Ectodermal cell (in vitro differentiated cells): ENCODE measurements around the gene OPA3.

Experiments
- H3K27ac ChIP-seq: 2 replicates; pipeline ENCODE4 v1.7.0; 2013; ENCODE audit warnings: mild to moderate bottlenecking, low read depth, low read length; ENCODE audit not compliant: insufficient read depth, poor library complexity, severe bottlenecking
- H3K27me3 ChIP-seq: 2 replicates; pipeline ENCODE4 v1.7.0; 2013; ENCODE audit warnings: mild to moderate bottlenecking, low read length; ENCODE audit not compliant: insufficient read depth, control insufficient read depth, poor library complexity, severe bottlenecking
- H3K36me3 ChIP-seq: one replicate; pipeline ENCODE4 v1.7.0; 2013; ENCODE audit warnings: low read length; ENCODE audit not compliant: control insufficient read depth, insufficient read depth
- H3K4me1 ChIP-seq: one replicate; pipeline ENCODE4 v1.7.0; 2013; ENCODE audit warnings: low read length; ENCODE audit not compliant: control insufficient read depth, insufficient read depth
- H3K4me3 ChIP-seq: 2 replicates; pipeline ENCODE4 v1.7.0; 2013; ENCODE audit warnings: low read depth, low read length, control low read depth; ENCODE audit not compliant: insufficient read depth
- H3K9me3 ChIP-seq: 2 replicates; pipeline ENCODE4 v1.7.0; 2013; ENCODE audit warnings: mild to moderate bottlenecking, low read length, moderate library complexity; ENCODE audit not compliant: control insufficient read depth
- WGBS, 2 experiments: methylation state at CpG; one replicate each; pipeline ENCODE4 v1.1.7; 2013; ENCODE audit warnings: missing lambda C conversion rate in 2 of 2; 5-methylcytosine and 5-hydroxymethylcytosine counted together

Gene OPA3

DNA sequence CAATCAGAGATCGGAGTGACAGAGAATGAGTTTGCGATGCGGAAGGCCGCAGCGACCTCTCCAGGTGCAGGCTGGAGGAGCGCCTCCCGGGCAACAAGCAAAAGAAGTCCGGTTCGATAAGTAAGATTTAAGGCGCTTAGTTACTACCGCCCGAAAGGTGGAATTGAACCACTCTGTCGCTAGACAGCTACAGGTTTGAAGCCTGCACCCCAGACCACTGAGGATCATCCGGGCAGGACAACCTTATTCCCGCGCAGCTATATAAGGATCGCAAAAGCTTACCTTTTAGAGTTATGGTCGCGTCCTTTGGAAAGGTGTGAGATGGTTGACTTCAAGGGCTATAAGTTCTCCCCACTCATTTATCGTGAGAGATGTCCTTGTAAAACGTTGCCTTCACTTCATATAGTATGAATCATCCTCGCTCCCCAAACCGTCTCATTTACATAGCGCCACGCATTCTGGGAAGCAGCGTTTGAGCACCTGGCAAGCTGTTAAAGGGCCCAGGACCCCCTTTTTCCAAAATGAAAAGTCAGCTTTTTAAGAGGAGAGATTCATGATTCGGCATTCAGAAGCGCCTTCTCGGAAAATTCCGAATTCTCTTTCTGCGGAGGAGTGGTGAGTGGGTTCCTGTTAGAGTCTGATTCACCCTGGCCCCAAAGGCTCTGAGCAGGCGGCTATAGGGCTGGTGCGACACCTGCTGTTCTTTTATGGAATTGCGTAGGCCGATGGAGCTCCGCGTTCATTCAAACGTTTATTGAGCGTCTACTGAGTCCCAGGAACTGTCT lies 106.0 kb downstream of the OPA3 start:
- H3K4me3 ChIP-seq, result peak overlapping the region; percentile 73
- H3K27ac ChIP-seq, result peak overlapping the region; percentile 99
- H3K4me1 ChIP-seq, result peaks cover 4% of the 10 kb centered on the region
- no peaks in the 10 kb centered on the region for H3K9me3 ChIP-seq
- H3K27me3 ChIP-seq, result peaks cover 27% of the 10 kb centered on the region
- 1% methylated on average over 39 of the region's 39 CpGs for WGBS, 2 experiments
- no peaks in the 10 kb centered on the region for H3K36me3 ChIP-seq

DNA sequence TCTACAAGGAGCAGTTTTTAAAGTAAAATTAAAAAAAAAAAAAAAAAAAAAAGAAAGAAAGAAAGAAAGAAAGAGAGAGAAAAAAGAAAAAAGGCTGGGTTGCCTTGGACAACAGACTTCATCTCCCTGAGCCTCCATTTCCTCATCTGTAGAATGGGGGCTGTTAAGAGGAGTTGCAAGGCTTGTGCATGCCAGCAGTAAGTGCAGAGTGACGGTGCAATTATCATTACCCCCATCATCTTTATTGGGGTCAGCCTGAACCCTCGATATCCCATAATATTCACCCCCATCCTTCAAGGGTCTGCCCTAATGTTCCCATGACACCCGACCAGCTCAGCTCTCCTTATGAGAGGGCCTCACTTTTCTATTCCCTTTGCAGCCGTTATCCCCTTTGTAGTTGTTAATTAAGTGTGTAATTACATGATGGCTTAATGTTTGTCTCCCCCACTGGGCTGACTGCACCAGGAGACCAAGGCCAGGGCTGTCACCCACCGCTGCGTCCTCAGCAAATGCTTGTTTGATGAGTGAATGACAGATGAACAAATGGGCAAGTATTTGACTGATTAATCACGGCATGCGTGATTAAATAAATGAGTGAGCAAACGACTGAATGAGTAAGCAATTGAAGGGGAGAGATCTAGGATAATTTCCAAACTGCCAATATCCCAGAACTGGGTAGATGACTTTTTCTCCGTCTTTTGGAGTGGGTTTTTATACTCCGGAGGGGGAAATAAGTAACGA lies 106.7 kb downstream of the OPA3 start:
- Histone ChIP-seq H3K4me3 (peak overlapping the region; percentile 73), H3K4me1 (peaks cover 4% of the 10 kb centered on the region), H3K9me3 (no peaks in the 10 kb centered on the region), H3K36me3 (no peaks in the 10 kb centered on the region), H3K27me3 (peaks cover 34% of the 10 kb centered on the region), H3K27ac (peak overlapping the region; percentile 99)
- 22 to 23% methylated on average over 12 of the region's 12 CpGs for WGBS, 2 experiments
